Spleen (tissue), 13 donors: ENCODE data around the gene NPM3. TPM values are rescaled to one million over a fixed set of nuclear protein-coding genes. Genes with fewer than 3 reads are reported as not detected.

Experiments
- DNase-seq: peaks from one replicate; pipeline ENCODE4 v3.0.0-alpha.2; 2020
- H3K27ac ChIP-seq, 8 donors: fragments of 200-600 bp; sonication (generic) in 7 of 8; 1 replicate in 4 of 8; 2 replicates in 4 of 8; pipeline versions ENCODE4 v1.5.0 to v1.8.0; 2016 to 2021; ENCODE audit warnings: inconsistent platforms in 4 of 8, mild to moderate bottlenecking in 4 of 8, moderate library complexity in 1 of 8
- H3K27me3 ChIP-seq, 7 donors: fragments of 200-600 bp; sonication (generic) in 6 of 7; replicated peaks in 1 of 7; 1 replicate in 4 of 7; 2 replicates in 3 of 7; pipeline versions ENCODE4 v1.5.0 to v1.8.0; 2016 to 2021; ENCODE audit warnings: inconsistent platforms in 3 of 7, mild to moderate bottlenecking in 1 of 7
- H3K36me3 ChIP-seq, 6 donors: fragments of 200-600 bp; sonication (generic) in 5 of 6; 1 replicate in 4 of 6; 2 replicates in 2 of 6; pipeline versions ENCODE4 v1.5.0 to v1.8.0; 2016 to 2021; ENCODE audit warnings: inconsistent platforms in 2 of 6
- H3K4me1 ChIP-seq, 6 donors: fragments of 200-600 bp; sonication (generic) in 5 of 6; 1 replicate in 3 of 6; 2 replicates in 3 of 6; pipeline versions ENCODE4 v1.5.0 to v1.8.0; 2016 to 2021; ENCODE audit warnings: inconsistent platforms in 3 of 6
- H3K4me3 ChIP-seq, 8 donors: fragments of 200-600 bp; sonication (generic) in 7 of 8; 1 replicate in 4 of 8; 2 replicates in 4 of 8; pipeline versions ENCODE4 v1.5.0 to v1.8.0; 2016 to 2021; ENCODE audit warnings: inconsistent platforms in 4 of 8, mild to moderate bottlenecking in 4 of 8, moderate library complexity in 2 of 8
- H3K9me3 ChIP-seq, 8 donors: fragments of 200-600 bp; sonication (generic) in 7 of 8; 1 replicate in 4 of 8; 2 replicates in 4 of 8; pipeline versions ENCODE4 v1.5.0 to v1.8.0; 2016 to 2021; ENCODE audit warnings: inconsistent platforms in 4 of 8
- POLR2A ChIP-seq, 3 donors: fragments of 450-650 bp; IDR thresholded peaks; one replicate each; pipeline ENCODE4 v1.5.1; 2017; ENCODE audit warnings: antibody characterized with exemption in 3 of 3, mild to moderate bottlenecking in 1 of 3
- POLR2AphosphoS5 ChIP-seq, 3 donors: sonication (generic); formaldehyde crosslinking; IDR thresholded peaks; one replicate each; pipeline ENCODE4 v1.5.1; 2017; ENCODE audit warnings: antibody characterized with exemption in 3 of 3
- WGBS, 5 donors: extraction: QIAGEN DNeasy Blood & Tissue Kit in 3 of 5; methylation state at CpG; one replicate each; pipeline versions ENCODE4 v1.1.5 to v1.1.7; 2013 to 2018; 5-methylcytosine and 5-hydroxymethylcytosine counted together
- intact Hi-C: fragments of 100-400 bp; cut with DNase I; formaldehyde crosslinking; loops from one replicate; pipeline ENCODE4 v1.15.0; 2023; ENCODE audit warnings: low total_unique reads
- long read RNA-seq, 2 donors: transcript quantifications; one replicate each; lab custom pipeline, GENCODE V29; 2026
- polyA plus RNA-seq, 3 donors: library from polyadenylated mRNA; stranded (reverse); fragments of 200-250 nt; gene quantifications; one replicate each; pipeline ENCODE4 v1.2.1, GENCODE V29; 2013
- total RNA-seq, 7 donors: library from RNA; depleted of rRNA in 3 of 7; stranded (reverse); fragments of >200 nt in 3 of 7; fragmentation: NEBNext Ultra II Directional in 4 of 7; extraction: Animal tissue kit (Norgen Biotek cat#: 25700) in 4 of 7; gene quantifications; one replicate each; pipeline versions ENCODE4 v1.1.0 to v1.2.1, GENCODE V29; 2016 to 2021
- TF ChIP-seq, protein P1 (sequence below), 11 experiments: fragments of 200-600 bp in 7 of 11; fragments of 450-650 bp in 4 of 11; sonication (generic) in 4 of 11; IDR thresholded peaks in 8 of 11; conservative IDR thresholded peaks in 3 of 11; 1 replicate in 7 of 11; 2 replicates in 4 of 11; pipeline versions ENCODE4 v1.4.0 to v1.8.0; 2016 to 2021; ENCODE audit warnings: antibody characterized with exemption in 11 of 11, inconsistent platforms in 4 of 11, mild to moderate bottlenecking in 1 of 11
- donor health status: healthy with polysubstance abuse.
- donor health status: DM: no; HTN: no; CAD: no; lungs with moderate emphysema.
- donor health status: DM: no; HTN: no; CAD: no.
- donor health status: Bipolar disorder and iron deficiency.
- donor health status: healthy.
- donor health status: DM: no; HTN: no; CAD: no.
- donor health status: DM: yes; HTN: yes; CAD: no.

NPM3 gene, protein sequence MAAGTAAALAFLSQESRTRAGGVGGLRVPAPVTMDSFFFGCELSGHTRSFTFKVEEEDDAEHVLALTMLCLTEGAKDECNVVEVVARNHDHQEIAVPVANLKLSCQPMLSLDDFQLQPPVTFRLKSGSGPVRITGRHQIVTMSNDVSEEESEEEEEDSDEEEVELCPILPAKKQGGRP
- total RNA-seq, result 10 to 100 TPM; 16.8 to 46.9 (median 24.6) TPM
- polyA plus RNA-seq, result 10 to 100 TPM; 33.5 to 54.6 (median 44.2) TPM
- long read RNA-seq, donor 1, transcript NPM3-201 (6 exons, 877 nt), result major isoform, 23 of 24 reads
- long read RNA-seq, donor 1, partial matches to known transcripts, result 0 of 24 reads
- long read RNA-seq, donor 1, other reads (novel, unspliced or antisense), result 0 of 24 reads
- long read RNA-seq, donor 2, transcript NPM3-201 (6 exons, 877 nt), result major isoform, 16 of 16 reads
- long read RNA-seq, donor 2, partial matches to known transcripts, result 0 of 16 reads
- long read RNA-seq, donor 2, other reads (novel, unspliced or antisense), result 0 of 16 reads

GRCh38 chr10:101782811-101783735 is at the start of gene NPM3:
TSS of gene NPM3 (minus strand) at chr10:101783446. CDS start at chr10:101783390, 56 bp downstream.
- Histone ChIP-seq H3K4me1 (peaks cover 14 to 81% (median 66%) of the 10 kb centered on the region in 6 donors), H3K27ac (peak within 1 kb of the TSS; percentile 37 to 81 (median 50)), H3K4me3 (peak within 1 kb of the TSS; percentile 30 to 88 (median 64)), H3K27me3 (peaks cover 0 to 22% (median 18%) of the 10 kb centered on the region in 7 donors), H3K9me3 (no peaks in the 10 kb centered on the region), H3K36me3 (peaks cover 0 to 44% (median 31%) of the 10 kb centered on the region in 6 donors)
- TF ChIP-seq POLR2AphosphoS5 (IDR thresholded peaks at IDR 0.05) (peak; percentile 59 to 82 (median 72)), POLR2A (IDR thresholded peaks at IDR 0.05) (no peak)
- TF ChIP-seq, protein P1, sequence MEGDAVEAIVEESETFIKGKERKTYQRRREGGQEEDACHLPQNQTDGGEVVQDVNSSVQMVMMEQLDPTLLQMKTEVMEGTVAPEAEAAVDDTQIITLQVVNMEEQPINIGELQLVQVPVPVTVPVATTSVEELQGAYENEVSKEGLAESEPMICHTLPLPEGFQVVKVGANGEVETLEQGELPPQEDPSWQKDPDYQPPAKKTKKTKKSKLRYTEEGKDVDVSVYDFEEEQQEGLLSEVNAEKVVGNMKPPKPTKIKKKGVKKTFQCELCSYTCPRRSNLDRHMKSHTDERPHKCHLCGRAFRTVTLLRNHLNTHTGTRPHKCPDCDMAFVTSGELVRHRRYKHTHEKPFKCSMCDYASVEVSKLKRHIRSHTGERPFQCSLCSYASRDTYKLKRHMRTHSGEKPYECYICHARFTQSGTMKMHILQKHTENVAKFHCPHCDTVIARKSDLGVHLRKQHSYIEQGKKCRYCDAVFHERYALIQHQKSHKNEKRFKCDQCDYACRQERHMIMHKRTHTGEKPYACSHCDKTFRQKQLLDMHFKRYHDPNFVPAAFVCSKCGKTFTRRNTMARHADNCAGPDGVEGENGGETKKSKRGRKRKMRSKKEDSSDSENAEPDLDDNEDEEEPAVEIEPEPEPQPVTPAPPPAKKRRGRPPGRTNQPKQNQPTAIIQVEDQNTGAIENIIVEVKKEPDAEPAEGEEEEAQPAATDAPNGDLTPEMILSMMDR (IDR thresholded peaks at IDR 0.05 in 8 of 11, conservative IDR thresholded peaks at IDR 0.05 in 3 of 11), result no peak
- 1 to 2% (median 2%) methylated on average over 51 to 57 of the region's 57 CpGs for WGBS, 5 donors
- peak; percentile 94 for DNase-seq
- intact Hi-C loops, result loop anchor here (5.0 to 10.0 kb wide), 2 partner anchors 178 to 571 kb away; no protein-coding TSS in a partner anchor

- H3K36me3 ChIP-seq, result peaks cover 0 to 12% (median 0%) of the 10 kb centered on the region in 6 donors
- TF ChIP-seq POLR2A (IDR thresholded peaks at IDR 0.05) (no peak), POLR2AphosphoS5 (IDR thresholded peaks at IDR 0.05) (no peak)
- TF ChIP-seq, protein P1 (IDR thresholded peaks at IDR 0.05 in 8 of 11, conservative IDR thresholded peaks at IDR 0.05 in 3 of 11), result no peak
- intact Hi-C loops, result no loop called here
- peak overlapping the region in 1 of 8 donors; percentile 89 for H3K27ac ChIP-seq
- no peaks in the 10 kb centered on the region for H3K27me3 ChIP-seq
- 83 to 100% (median 88%) methylated on average over 3 to 4 of the region's 4 CpGs for WGBS, 5 donors
- H3K9me3 ChIP-seq, result no peaks in the 10 kb centered on the region
- H3K4me3 ChIP-seq, result no peak overlapping the region
- no peak for DNase-seq
- peaks cover 17 to 89% (median 59%) of the 10 kb centered on the region in 6 donors for H3K4me1 ChIP-seq
These were observed 49.1 kb upstream of the NPM3 start for GRCh38 chr10:101832325-101832771.

GRCh38 chr10:101831169-101831811 is 48.0 kb upstream of the NPM3 start:
- intact Hi-C loops, result no loop called here
- TF ChIP-seq POLR2AphosphoS5 (IDR thresholded peaks at IDR 0.05) (no peak), POLR2A (IDR thresholded peaks at IDR 0.05) (no peak)
- TF ChIP-seq, protein P1 (IDR thresholded peaks at IDR 0.05 in 8 of 11, conservative IDR thresholded peaks at IDR 0.05 in 3 of 11), result no peak
- Histone ChIP-seq H3K4me3 (peak overlapping the region in 7 of 8 donors; percentile 52 to 83 (median 56)), H3K9me3 (no peaks in the 10 kb centered on the region), H3K4me1 (peaks cover 17 to 79% (median 54%) of the 10 kb centered on the region in 6 donors), H3K27me3 (no peaks in the 10 kb centered on the region), H3K27ac (peak overlapping the region; percentile 59 to 89 (median 84)), H3K36me3 (peaks cover 0 to 22% (median 0%) of the 10 kb centered on the region in 6 donors)
- WGBS, 5 donors, result 42 to 61% (median 57%) methylated on average over 5 to 9 of the region's 9 CpGs
- DNase-seq, result no peak
